ENCODE measurements around the gene SEMA6C. TPM values are rescaled to one million over a fixed set of nuclear protein-coding genes. Genes with fewer than 3 reads are reported as not detected.

SEMA6C gene
- total and polyA plus RNA-seq, 4 donors = 6.3 to 9.8 (median 6.5) TPM

GRCh38 chr1:151147132-151147503 is 687 bp upstream of the SEMA6C start:
- Histone ChIP-seq H3K9me3 (ENCODE audit: control insufficient read depth in 4 of 4, insufficient read depth in 3 of 4, low read length in 3 of 4) (no peaks in the 10 kb centered on the region), H3K4me3 (peak overlapping the region; percentile 7), H3K9ac (ENCODE audit: insufficient read depth in 1 of 2, low read length in 2 of 2) (peak overlapping the region in 1 of 2 donors; percentile 6), H3K36me3 (ENCODE audit: control insufficient read depth in 4 of 4, insufficient read depth in 4 of 4, low read length in 4 of 4) (peaks cover 0 to 7% (median 1%) of the 10 kb centered on the region in 4 donors), H3K27ac (ENCODE audit: low read depth in 1 of 2, low read length in 1 of 2) (peak overlapping the region; percentile 71 to 72), H3K4me1 (ENCODE audit: control insufficient read depth in 5 of 5, insufficient read depth in 5 of 5, low read length in 5 of 5) (peaks cover 7 to 32% (median 12%) of the 10 kb centered on the region in 5 donors), H3K27me3 (ENCODE audit: control insufficient read depth in 3 of 3, insufficient read depth in 3 of 3, low read length in 2 of 3) (no peaks in the 10 kb centered on the region)
- DNase-seq (peak in 1 of 3 donors; percentile 28), ATAC-seq (ENCODE audit: insufficient read depth, low FRiP score) (no peak)
- TF ChIP-seq, protein P1, sequence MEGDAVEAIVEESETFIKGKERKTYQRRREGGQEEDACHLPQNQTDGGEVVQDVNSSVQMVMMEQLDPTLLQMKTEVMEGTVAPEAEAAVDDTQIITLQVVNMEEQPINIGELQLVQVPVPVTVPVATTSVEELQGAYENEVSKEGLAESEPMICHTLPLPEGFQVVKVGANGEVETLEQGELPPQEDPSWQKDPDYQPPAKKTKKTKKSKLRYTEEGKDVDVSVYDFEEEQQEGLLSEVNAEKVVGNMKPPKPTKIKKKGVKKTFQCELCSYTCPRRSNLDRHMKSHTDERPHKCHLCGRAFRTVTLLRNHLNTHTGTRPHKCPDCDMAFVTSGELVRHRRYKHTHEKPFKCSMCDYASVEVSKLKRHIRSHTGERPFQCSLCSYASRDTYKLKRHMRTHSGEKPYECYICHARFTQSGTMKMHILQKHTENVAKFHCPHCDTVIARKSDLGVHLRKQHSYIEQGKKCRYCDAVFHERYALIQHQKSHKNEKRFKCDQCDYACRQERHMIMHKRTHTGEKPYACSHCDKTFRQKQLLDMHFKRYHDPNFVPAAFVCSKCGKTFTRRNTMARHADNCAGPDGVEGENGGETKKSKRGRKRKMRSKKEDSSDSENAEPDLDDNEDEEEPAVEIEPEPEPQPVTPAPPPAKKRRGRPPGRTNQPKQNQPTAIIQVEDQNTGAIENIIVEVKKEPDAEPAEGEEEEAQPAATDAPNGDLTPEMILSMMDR (IDR thresholded peaks at IDR 0.05; ENCODE audit: control extremely low read depth, extremely low read depth) = no peak
- WGBS, 2 donors = 15 to 17% methylated on average over 7 of the region's 7 CpGs

DNA sequence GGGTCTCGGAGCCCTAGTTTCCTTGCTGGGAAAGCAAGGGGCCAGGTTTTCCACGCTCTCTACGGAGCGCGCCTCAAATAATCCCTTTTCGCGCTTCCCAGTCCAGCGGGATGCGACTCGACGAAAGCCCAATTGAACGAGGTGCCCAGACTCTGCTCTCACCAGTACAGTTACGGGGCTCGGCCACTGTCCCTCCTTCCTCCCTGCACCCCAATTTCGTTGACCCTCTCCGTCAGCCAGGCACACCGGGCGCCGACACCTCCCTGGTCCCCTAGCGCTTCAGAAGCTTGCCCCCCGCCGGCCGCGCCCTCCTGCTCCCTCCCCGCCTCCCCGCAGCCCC is 389 bp downstream of the SEMA6C start:
- H3K27ac ChIP-seq (ENCODE audit: low read depth in 1 of 2, low read length in 1 of 2) = peak overlapping the region; percentile 43 to 84
- no peak for ATAC-seq (ENCODE audit: insufficient read depth, low FRiP score)
- no peaks in the 10 kb centered on the region for H3K9me3 ChIP-seq (ENCODE audit: control insufficient read depth in 4 of 4, insufficient read depth in 3 of 4, low read length in 3 of 4)
- peaks cover 7 to 32% (median 12%) of the 10 kb centered on the region in 5 donors for H3K4me1 ChIP-seq (ENCODE audit: control insufficient read depth in 5 of 5, insufficient read depth in 5 of 5, low read length in 5 of 5)
- H3K9ac ChIP-seq (ENCODE audit: insufficient read depth in 1 of 2, low read length in 2 of 2) = peak overlapping the region in 1 of 2 donors; percentile 76
- WGBS, 2 donors = 0 to 1% methylated on average over 26 of the region's 26 CpGs
- DNase-seq = no peak
- no peaks in the 10 kb centered on the region for H3K27me3 ChIP-seq (ENCODE audit: control insufficient read depth in 3 of 3, insufficient read depth in 3 of 3, low read length in 2 of 3)
- TF ChIP-seq, protein P1 (IDR thresholded peaks at IDR 0.05; ENCODE audit: control extremely low read depth, extremely low read depth) = no peak
- H3K4me3 ChIP-seq = peak overlapping the region; percentile 60
- H3K36me3 ChIP-seq (ENCODE audit: control insufficient read depth in 4 of 4, insufficient read depth in 4 of 4, low read length in 4 of 4) = peaks cover 0 to 7% (median 1%) of the 10 kb centered on the region in 4 donors

- Histone ChIP-seq H3K27me3 (ENCODE audit: control insufficient read depth in 3 of 3, insufficient read depth in 3 of 3, low read length in 2 of 3) (no peaks in the 10 kb centered on the region), H3K4me1 (ENCODE audit: control insufficient read depth in 5 of 5, insufficient read depth in 5 of 5, low read length in 5 of 5) (peaks cover 7 to 32% (median 12%) of the 10 kb centered on the region in 5 donors), H3K27ac (ENCODE audit: low read depth in 1 of 2, low read length in 1 of 2) (peak overlapping the region in 1 of 2 donors; percentile 84), H3K4me3 (peak overlapping the region; percentile 60), H3K9ac (ENCODE audit: insufficient read depth in 1 of 2, low read length in 2 of 2) (peak overlapping the region in 1 of 2 donors; percentile 76), H3K9me3 (ENCODE audit: control insufficient read depth in 4 of 4, insufficient read depth in 3 of 4, low read length in 3 of 4) (no peaks in the 10 kb centered on the region), H3K36me3 (ENCODE audit: control insufficient read depth in 4 of 4, insufficient read depth in 4 of 4, low read length in 4 of 4) (peaks cover 0 to 7% (median 2%) of the 10 kb centered on the region in 4 donors)
- TF ChIP-seq, protein P1 (IDR thresholded peaks at IDR 0.05; ENCODE audit: control extremely low read depth, extremely low read depth) = no peak
- ATAC-seq (ENCODE audit: insufficient read depth, low FRiP score) (no peak), DNase-seq (peak; percentile 35 to 50 (median 50))
- WGBS, 2 donors = 19 to 21% methylated on average over 36 to 43 of the region's 43 CpGs
These were observed 943 bp downstream of the SEMA6C start for GRCh38 chr1:151145304-151146071.
